ENCODE data around the gene MVB12B.

DNA sequence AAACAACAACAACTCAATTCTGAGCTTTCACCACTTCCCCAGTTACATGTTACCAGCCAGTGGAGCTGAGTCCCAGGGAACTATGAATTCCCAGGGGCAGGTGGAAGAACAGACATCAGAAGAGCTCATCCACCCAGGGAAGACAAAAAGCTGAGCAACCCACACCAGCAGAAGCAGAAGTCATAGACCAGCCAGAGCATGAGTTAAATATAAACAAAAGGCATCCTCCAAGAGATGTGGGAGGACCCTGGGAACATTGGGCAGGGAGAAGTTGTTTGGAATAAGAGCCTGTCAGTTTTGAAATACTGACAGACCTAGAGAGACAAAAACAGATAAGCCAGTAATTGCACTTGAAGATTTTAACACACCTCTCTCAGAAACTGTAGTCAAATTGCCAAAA is 184.8 kb downstream of the MVB12B start:
- TF ChIP-seq, protein P1, sequence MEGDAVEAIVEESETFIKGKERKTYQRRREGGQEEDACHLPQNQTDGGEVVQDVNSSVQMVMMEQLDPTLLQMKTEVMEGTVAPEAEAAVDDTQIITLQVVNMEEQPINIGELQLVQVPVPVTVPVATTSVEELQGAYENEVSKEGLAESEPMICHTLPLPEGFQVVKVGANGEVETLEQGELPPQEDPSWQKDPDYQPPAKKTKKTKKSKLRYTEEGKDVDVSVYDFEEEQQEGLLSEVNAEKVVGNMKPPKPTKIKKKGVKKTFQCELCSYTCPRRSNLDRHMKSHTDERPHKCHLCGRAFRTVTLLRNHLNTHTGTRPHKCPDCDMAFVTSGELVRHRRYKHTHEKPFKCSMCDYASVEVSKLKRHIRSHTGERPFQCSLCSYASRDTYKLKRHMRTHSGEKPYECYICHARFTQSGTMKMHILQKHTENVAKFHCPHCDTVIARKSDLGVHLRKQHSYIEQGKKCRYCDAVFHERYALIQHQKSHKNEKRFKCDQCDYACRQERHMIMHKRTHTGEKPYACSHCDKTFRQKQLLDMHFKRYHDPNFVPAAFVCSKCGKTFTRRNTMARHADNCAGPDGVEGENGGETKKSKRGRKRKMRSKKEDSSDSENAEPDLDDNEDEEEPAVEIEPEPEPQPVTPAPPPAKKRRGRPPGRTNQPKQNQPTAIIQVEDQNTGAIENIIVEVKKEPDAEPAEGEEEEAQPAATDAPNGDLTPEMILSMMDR (IDR thresholded peaks at IDR 0.05) = no peak
- TF ChIP-seq POLR2AphosphoS5 (IDR thresholded peaks at IDR 0.05; ENCODE audit: low read depth, low read length) (no peak), SIN3A (IDR thresholded peaks at IDR 0.05; ENCODE audit: borderline replicate concordance, insufficient read depth, low read depth, low read length) (no peak), TCF7L2 (IDR thresholded peaks at IDR 0.05; ENCODE audit: low read depth, low read length) (no peak)
- TF ChIP-seq, protein P2, sequence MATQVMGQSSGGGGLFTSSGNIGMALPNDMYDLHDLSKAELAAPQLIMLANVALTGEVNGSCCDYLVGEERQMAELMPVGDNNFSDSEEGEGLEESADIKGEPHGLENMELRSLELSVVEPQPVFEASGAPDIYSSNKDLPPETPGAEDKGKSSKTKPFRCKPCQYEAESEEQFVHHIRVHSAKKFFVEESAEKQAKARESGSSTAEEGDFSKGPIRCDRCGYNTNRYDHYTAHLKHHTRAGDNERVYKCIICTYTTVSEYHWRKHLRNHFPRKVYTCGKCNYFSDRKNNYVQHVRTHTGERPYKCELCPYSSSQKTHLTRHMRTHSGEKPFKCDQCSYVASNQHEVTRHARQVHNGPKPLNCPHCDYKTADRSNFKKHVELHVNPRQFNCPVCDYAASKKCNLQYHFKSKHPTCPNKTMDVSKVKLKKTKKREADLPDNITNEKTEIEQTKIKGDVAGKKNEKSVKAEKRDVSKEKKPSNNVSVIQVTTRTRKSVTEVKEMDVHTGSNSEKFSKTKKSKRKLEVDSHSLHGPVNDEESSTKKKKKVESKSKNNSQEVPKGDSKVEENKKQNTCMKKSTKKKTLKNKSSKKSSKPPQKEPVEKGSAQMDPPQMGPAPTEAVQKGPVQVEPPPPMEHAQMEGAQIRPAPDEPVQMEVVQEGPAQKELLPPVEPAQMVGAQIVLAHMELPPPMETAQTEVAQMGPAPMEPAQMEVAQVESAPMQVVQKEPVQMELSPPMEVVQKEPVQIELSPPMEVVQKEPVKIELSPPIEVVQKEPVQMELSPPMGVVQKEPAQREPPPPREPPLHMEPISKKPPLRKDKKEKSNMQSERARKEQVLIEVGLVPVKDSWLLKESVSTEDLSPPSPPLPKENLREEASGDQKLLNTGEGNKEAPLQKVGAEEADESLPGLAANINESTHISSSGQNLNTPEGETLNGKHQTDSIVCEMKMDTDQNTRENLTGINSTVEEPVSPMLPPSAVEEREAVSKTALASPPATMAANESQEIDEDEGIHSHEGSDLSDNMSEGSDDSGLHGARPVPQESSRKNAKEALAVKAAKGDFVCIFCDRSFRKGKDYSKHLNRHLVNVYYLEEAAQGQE (IDR thresholded peaks at IDR 0.05; ENCODE audit: insufficient read depth in 1 of 2, low read depth in 2 of 2, low read length in 1 of 2) = no peak
